Endothelial cell of umbilical vein (primary cell): Measurements from ENCODE around the gene LRRC27. TPM values are rescaled to one million over a fixed set of nuclear protein-coding genes. Genes with fewer than 3 reads are reported as not detected.

Experiments used
- BruUV-seq: library from RNA; stranded (reverse); fragments of 400-500 nt; replicated peaks from 2 replicates; lab custom pipeline; 2021; lab: Mats Ljungman, UMichigan
- CTCF ChIA-PET: fragments of 300-600, 350-600 bp; sonication (Branson Sonifier 250); formaldehyde crosslinking; loops from one replicate; lab custom pipeline; 2021; ENCODE audit warnings: antibody characterized with exemption, inconsistent platforms; lab: Charles Lee
- POLR2A ChIA-PET: fragments of 300-600, 350-600 bp; sonication (Branson Sonifier 250); formaldehyde crosslinking; loops from one replicate; lab custom pipeline; 2021; ENCODE audit warnings: antibody characterized with exemption, inconsistent platforms; lab: Charles Lee
- DNase-seq: peaks from one replicate; pipeline ENCODE4 v3.0.0-alpha.2; 2011; ENCODE audit warnings: low read depth, low spot score
- FAIRE-seq: peaks from 2 replicates; lab custom pipeline; 2011; peaks lifted over from hg19 to GRCh38; lab: Jason Lieb, UNC
- H2AFZ ChIP-seq: 2 replicates; pipeline ENCODE4 v1.6.0; 2012; ENCODE audit warnings: low read depth, low read length, control low read depth, inconsistent platforms
- H3K27ac ChIP-seq: 2 replicates; pipeline ENCODE4 v1.5.1; 2011; ENCODE audit warnings: low read depth, mild to moderate bottlenecking, control low read depth, low read length, moderate library complexity; ENCODE audit not compliant: insufficient read depth
- H3K27me3 ChIP-seq, 2 experiments: 2 replicates each; pipeline versions ENCODE4 v1.6.0 to v1.6.1; 2011; ENCODE audit warnings: low read length in 2 of 2, mixed read lengths in 1 of 2; ENCODE audit not compliant: control insufficient read depth in 2 of 2, insufficient read depth in 2 of 2
- H3K36me3 ChIP-seq, 2 experiments: 2 replicates in 1 of 2; 3 replicates in 1 of 2; pipeline ENCODE4 v1.5.1; 2011; ENCODE audit warnings: low read length in 2 of 2, mild to moderate bottlenecking in 1 of 2, moderate library complexity in 1 of 2; ENCODE audit not compliant: control insufficient read depth in 2 of 2, insufficient read depth in 2 of 2; ENCODE audit errors: extremely low read depth in 1 of 2
- H3K4me1 ChIP-seq: 3 replicates; pipeline ENCODE4 v1.5.1; 2011; ENCODE audit warnings: mild to moderate bottlenecking, low read length; ENCODE audit not compliant: control insufficient read depth, insufficient read depth; ENCODE audit errors: extremely low read depth
- H3K4me2 ChIP-seq: 2 replicates; pipeline ENCODE4 v1.6.1; 2011; ENCODE audit warnings: low read length, control low read depth, mixed read lengths; ENCODE audit not compliant: insufficient read depth
- H3K4me3 ChIP-seq, 3 experiments: fragments of 200-600 bp in 1 of 3; sonication (generic), shearing (Covaris generic) in 1 of 3; replicated peaks in 1 of 3; 2 replicates each; pipeline ENCODE4 v1.5.1; 2011 to 2016; ENCODE audit warnings: control low read depth in 3 of 3, low read length in 3 of 3, mild to moderate bottlenecking in 2 of 3, inconsistent platforms in 1 of 3, low read depth in 1 of 3, moderate library complexity in 1 of 3; ENCODE audit not compliant: insufficient read depth in 1 of 3
- H3K79me2 ChIP-seq: 2 replicates; pipeline ENCODE4 v1.6.0; 2012; ENCODE audit warnings: low read length, inconsistent platforms; ENCODE audit not compliant: control insufficient read depth, insufficient read depth
- H3K9ac ChIP-seq: replicated peaks from 2 replicates; pipeline ENCODE3; 2011; ENCODE audit warnings: low read length, control low read depth; ENCODE audit not compliant: insufficient read depth; ENCODE audit errors: extremely low read depth
- H3K9me1 ChIP-seq: replicated peaks from 3 replicates; pipeline ENCODE4 v1.6.0; 2011; ENCODE audit warnings: mild to moderate bottlenecking, low read length; ENCODE audit not compliant: control insufficient read depth, insufficient read depth; ENCODE audit errors: extremely low read depth
- H3K9me3 ChIP-seq: replicated peaks from 2 replicates; pipeline ENCODE4 v1.5.1; 2012; ENCODE audit warnings: low read length, inconsistent platforms; ENCODE audit not compliant: control insufficient read depth, insufficient read depth
- H4K20me1 ChIP-seq: replicated peaks from 2 replicates; pipeline ENCODE3; 2011; ENCODE audit warnings: mild to moderate bottlenecking, low read length; ENCODE audit not compliant: control insufficient read depth, insufficient read depth; ENCODE audit errors: extremely low read depth
- EZH2 ChIP-seq: IDR thresholded peaks from 2 replicates; pipeline ENCODE4 v1.6.1; 2012; ENCODE audit warnings: borderline replicate concordance, low read depth, mild to moderate bottlenecking, moderate library complexity, low read length, inconsistent platforms; ENCODE audit not compliant: severe bottlenecking
- FOS ChIP-seq: IDR thresholded peaks from 2 replicates; pipeline ENCODE4 v1.6.1; 2011; ENCODE audit warnings: mild to moderate bottlenecking, low read length, moderate library complexity, borderline replicate concordance; ENCODE audit not compliant: insufficient read depth
- GATA2 ChIP-seq: IDR thresholded peaks from 2 replicates; pipeline ENCODE4 v1.7.0; 2011; ENCODE audit warnings: low read depth, mild to moderate bottlenecking, moderate library complexity, mixed read lengths, low read length; ENCODE audit not compliant: insufficient read length, insufficient read depth
- JUN ChIP-seq: IDR thresholded peaks from 2 replicates; pipeline ENCODE4 v1.6.1; 2011; ENCODE audit warnings: borderline replicate concordance, low read depth; ENCODE audit not compliant: insufficient read length, insufficient read depth
- MYC ChIP-seq: IDR thresholded peaks from one replicate; pipeline ENCODE4 v1.6.1; 2011; ENCODE audit warnings: mild to moderate bottlenecking, low read depth, low read length
- POLR2A ChIP-seq: IDR thresholded peaks from 2 replicates; pipeline ENCODE4 v1.6.1; 2012; ENCODE audit warnings: low read depth, mild to moderate bottlenecking, control low read depth, low read length
- POLR2AphosphoS5 ChIP-seq: IDR thresholded peaks from 2 replicates; pipeline ENCODE4 v1.6.1; 2012; ENCODE audit warnings: low read depth, mild to moderate bottlenecking, control low read depth, low read length, moderate library complexity; ENCODE audit not compliant: insufficient read depth
- dilution Hi-C: fragments of 300-500 bp; cut with MboI; formaldehyde crosslinking; loops from one replicate; pipeline ENCODE4 v1.15.0; 2019; ENCODE audit warnings: low sequenced_read_pairs; ENCODE audit not compliant: extremely low pct_ligation_motif_present
- intact Hi-C: fragments of 100-400 bp; cut with micrococcal nuclease; formaldehyde crosslinking; loops from one replicate; pipeline ENCODE4 v1.10.0; 2022
- polyA plus RNA-seq, 4 experiments: library from polyadenylated mRNA; depleted of rRNA in 3 of 4; stranded (reverse) in 3 of 4; unstranded in 1 of 4; fragments of >200 nt; gene quantifications; 2 replicates each; pipeline versions ENCODE4 v1.2.1 to v1.2.3, GENCODE V29; 2011 to 2012; ENCODE audit warnings: missing spikeins in 1 of 4
- total RNA-seq: library from RNA; stranded (reverse); gene quantifications from 2 replicates; pipeline ENCODE4 v1.2.3, GENCODE V29; 2021
- TF ChIP-seq, protein P1 (sequence below), 2 donors: IDR thresholded peaks; 1 replicate in 1 of 2; 2 replicates in 1 of 2; pipeline ENCODE4 v1.5.1; 2011; ENCODE audit warnings: low read length in 2 of 2, mild to moderate bottlenecking in 2 of 2, moderate library complexity in 2 of 2, control low read depth in 1 of 2, inconsistent platforms in 1 of 2, low read depth in 1 of 2; ENCODE audit not compliant: insufficient read depth in 1 of 2; ENCODE audit errors: extremely low read depth in 1 of 2
- TF ChIP-seq, protein P2 (sequence below): IDR thresholded peaks from 2 replicates; pipeline ENCODE4 v1.6.1; 2011; ENCODE audit not compliant: insufficient read depth, insufficient read length

LRRC27 gene
- total and polyA plus RNA-seq, 2 donors (not counting 3 experiments of a cell fraction or from before 2014, with no cell fraction given) = 8.3 to 13.6 TPM

GRCh38 chr10:132293813-132294520, 38.0 kb upstream of the LRRC27 start:
- Histone ChIP-seq H3K9ac (no peak overlapping the region), H3K4me3 (no peak overlapping the region), H3K4me2 (no peak overlapping the region), H2AFZ (no peak overlapping the region), H3K79me2 (no peaks in the 10 kb centered on the region), H3K9me3 (no peaks in the 10 kb centered on the region), H3K27ac (no peak overlapping the region), H3K4me1 (no peaks in the 10 kb centered on the region), H4K20me1 (no peaks in the 10 kb centered on the region), H3K36me3 (no peaks in the 10 kb centered on the region), H3K9me1 (no peaks in the 10 kb centered on the region), H3K27me3 (no peaks in the 10 kb centered on the region)
- dilution Hi-C loops = no loop called here
- ChIA-PET POLR2A (no interaction called here), CTCF (interaction anchor here (1.0 to 1.2 kb wide), 2 partner anchors 36 to 44 kb away, joined by 3 to 4 read pairs; no protein-coding TSS in a partner anchor)
- DNase-seq (no peak), FAIRE-seq (no peak)
- BruUV-seq = no TSS peak
- intact Hi-C loops = no loop called here
- TF ChIP-seq FOS (no peak), EZH2 (no peak), JUN (no peak), POLR2A (no peak), MYC (no peak), GATA2 (no peak), POLR2AphosphoS5 (no peak)
- TF ChIP-seq, protein P1, sequence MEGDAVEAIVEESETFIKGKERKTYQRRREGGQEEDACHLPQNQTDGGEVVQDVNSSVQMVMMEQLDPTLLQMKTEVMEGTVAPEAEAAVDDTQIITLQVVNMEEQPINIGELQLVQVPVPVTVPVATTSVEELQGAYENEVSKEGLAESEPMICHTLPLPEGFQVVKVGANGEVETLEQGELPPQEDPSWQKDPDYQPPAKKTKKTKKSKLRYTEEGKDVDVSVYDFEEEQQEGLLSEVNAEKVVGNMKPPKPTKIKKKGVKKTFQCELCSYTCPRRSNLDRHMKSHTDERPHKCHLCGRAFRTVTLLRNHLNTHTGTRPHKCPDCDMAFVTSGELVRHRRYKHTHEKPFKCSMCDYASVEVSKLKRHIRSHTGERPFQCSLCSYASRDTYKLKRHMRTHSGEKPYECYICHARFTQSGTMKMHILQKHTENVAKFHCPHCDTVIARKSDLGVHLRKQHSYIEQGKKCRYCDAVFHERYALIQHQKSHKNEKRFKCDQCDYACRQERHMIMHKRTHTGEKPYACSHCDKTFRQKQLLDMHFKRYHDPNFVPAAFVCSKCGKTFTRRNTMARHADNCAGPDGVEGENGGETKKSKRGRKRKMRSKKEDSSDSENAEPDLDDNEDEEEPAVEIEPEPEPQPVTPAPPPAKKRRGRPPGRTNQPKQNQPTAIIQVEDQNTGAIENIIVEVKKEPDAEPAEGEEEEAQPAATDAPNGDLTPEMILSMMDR (IDR thresholded peaks at IDR 0.05; ENCODE audit: extremely low read depth in 1 of 2, insufficient read depth in 1 of 2, low read depth in 1 of 2, low read length in 2 of 2) = no peak
- TF ChIP-seq, protein P2, sequence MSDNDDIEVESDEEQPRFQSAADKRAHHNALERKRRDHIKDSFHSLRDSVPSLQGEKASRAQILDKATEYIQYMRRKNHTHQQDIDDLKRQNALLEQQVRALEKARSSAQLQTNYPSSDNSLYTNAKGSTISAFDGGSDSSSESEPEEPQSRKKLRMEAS = no peak
